Neural progenitor cell (in vitro differentiated cells): Measurements from ENCODE around the gene OR2T34.

Source experiments
- CTCF ChIP-seq: fragments of 200-600 bp; sonication (generic); IDR thresholded peaks from 2 replicates; pipeline ENCODE4 v1.5.1; 2017; ENCODE audit warnings: antibody characterized with exemption, mild to moderate bottlenecking
- EZH2 ChIP-seq: fragments of 200-600 bp; sonication (generic); IDR thresholded peaks from 2 replicates; pipeline ENCODE4 v1.6.1; 2017; ENCODE audit warnings: antibody characterized with exemption, mild to moderate bottlenecking, moderate library complexity

GRCh38 chr1:248618878-248619277, 44.3 kb upstream of the OR2T34 start:
- peak; percentile 24 for TF ChIP-seq CTCF
- TF ChIP-seq EZH2, result no peak
